Panc1 (cell line): Measurements from ENCODE around the gene SLC16A1. TPM values are rescaled to one million over a fixed set of nuclear protein-coding genes. Genes with fewer than 3 reads are reported as not detected.

ENCODE experiments used
- ATAC-seq: fragments of 200-7000 bp; cut with Tn5 transposase; 2 replicates; pipeline ENCODE4 v1.9.1; 2020; ENCODE audit warnings: mild to moderate bottlenecking, moderate library complexity
- BruUV-seq: library from RNA; stranded (reverse); fragments of 400-500 nt; replicated peaks from 2 replicates; lab custom pipeline; 2021; lab: Mats Ljungman, UMichigan
- CTCF ChIA-PET: fragments of 300-600 bp; sonication (Branson Sonifier 250); formaldehyde crosslinking; loops from one replicate; lab custom pipeline; 2022; ENCODE audit warnings: antibody characterized with exemption; lab: Charles Lee
- POLR2A ChIA-PET: fragments of 300-600 bp; sonication (Branson Sonifier 250); formaldehyde crosslinking; loops from one replicate; lab custom pipeline; 2022; ENCODE audit warnings: antibody characterized with exemption; lab: Charles Lee
- DNase-seq: peaks from one replicate; pipeline ENCODE4 v3.0.0-alpha.2; 2010; ENCODE audit warnings: low read depth, low spot score
- H3K27ac ChIP-seq: 2 replicates; pipeline ENCODE4 v1.5.1; 2011; ENCODE audit warnings: mild to moderate bottlenecking, low read length, inconsistent platforms
- H3K27me3 ChIP-seq: fragments of 200-500 bp; sonication (Bioruptor generic); 2 replicates; pipeline ENCODE4 v1.6.0; 2014; ENCODE audit warnings: low read length, inconsistent platforms; ENCODE audit not compliant: control insufficient read depth, insufficient read depth
- H3K36me3 ChIP-seq: fragments of 200-500 bp; sonication (Bioruptor generic); 2 replicates; pipeline ENCODE4 v1.5.1; 2014; ENCODE audit warnings: inconsistent platforms, mild to moderate bottlenecking, low read length, moderate library complexity; ENCODE audit not compliant: control insufficient read depth, insufficient read depth
- H3K4me1 ChIP-seq: 2 replicates; pipeline ENCODE4 v1.5.1; 2011; ENCODE audit warnings: inconsistent platforms, mild to moderate bottlenecking, low read length, moderate library complexity; ENCODE audit not compliant: control insufficient read depth, insufficient read depth
- H3K4me3 ChIP-seq, 2 experiments: 2 replicates each; pipeline ENCODE4 v1.5.1; 2011 to 2012; ENCODE audit warnings: low read depth in 2 of 2, low read length in 2 of 2, mild to moderate bottlenecking in 2 of 2, inconsistent platforms in 1 of 2, moderate library complexity in 1 of 2
- H3K9me3 ChIP-seq: fragments of 200-500 bp; sonication (Bioruptor generic); 2 replicates; pipeline ENCODE4 v1.5.1; 2014; ENCODE audit warnings: low read depth, mild to moderate bottlenecking, inconsistent platforms, low read length, moderate library complexity; ENCODE audit not compliant: control insufficient read depth, insufficient read depth
- POLR2AphosphoS5 ChIP-seq: IDR thresholded peaks from 2 replicates; pipeline ENCODE4 v1.6.1; 2012; ENCODE audit warnings: mild to moderate bottlenecking, low read depth, low read length, moderate library complexity
- REST ChIP-seq, 2 experiments: IDR thresholded peaks; 2 replicates each; pipeline ENCODE4 v1.6.1; 2011 to 2012; ENCODE audit warnings: low read depth in 2 of 2, control low read depth in 1 of 2, low read length in 1 of 2, mild to moderate bottlenecking in 1 of 2, moderate library complexity in 1 of 2; ENCODE audit not compliant: insufficient read depth in 1 of 2
- SIN3A ChIP-seq: IDR thresholded peaks from 2 replicates; pipeline ENCODE4 v1.6.1; 2012; ENCODE audit warnings: low read depth, mild to moderate bottlenecking, low read length, moderate library complexity, borderline replicate concordance; ENCODE audit not compliant: insufficient read depth
- TCF7L2 ChIP-seq: IDR thresholded peaks from 2 replicates; pipeline ENCODE4 v1.6.1; 2011; ENCODE audit warnings: mild to moderate bottlenecking, low read depth, low read length, inconsistent platforms
- in situ Hi-C: cut with HindIII; loops from 2 replicates; pipeline ENCODE4 v1.10.0; 2016; ENCODE audit warnings: low sequenced_read_pairs, low pct_unique_long_range_greater_than_20kb
- intact Hi-C: fragments of 100-400 bp; cut with micrococcal nuclease; formaldehyde crosslinking; loops from one replicate; pipeline ENCODE4 v1.10.0; 2022; ENCODE audit not compliant: unreplicated experiment
- total RNA-seq: library from RNA; stranded (reverse); gene quantifications from one replicate; pipeline ENCODE4 v1.2.1, GENCODE V29; 2021; ENCODE audit not compliant: unreplicated experiment
- TF ChIP-seq, protein P1 (sequence below): fragments of 450-650 bp; IDR thresholded peaks from 2 replicates; pipeline ENCODE4 v1.5.1; 2017; ENCODE audit warnings: mild to moderate bottlenecking

The SLC16A1 gene
- total RNA-seq, 1 experiment from 2014 or later = 51.5 TPM

GRCh38 chr1:112926858-112927257 is 29.1 kb downstream of the SLC16A1 start:
- in situ Hi-C loops (no loop called here), intact Hi-C loops (no loop called here)
- H3K36me3 ChIP-seq = peaks cover 2% of the 10 kb centered on the region; the same call in 1 of the 2 replicates
- TF ChIP-seq SIN3A (no peak), REST (IDR thresholded peaks at IDR 0.05; ENCODE audit: insufficient read depth in 1 of 2, low read depth in 2 of 2, low read length in 1 of 2) (no peak)
- DNase-seq = no peak
- BruUV-seq = no TSS peak
- ChIA-PET CTCF (no interaction called here), POLR2A (no interaction called here)
- H3K27me3 ChIP-seq = no peaks in the 10 kb centered on the region
- H3K9me3 ChIP-seq = no peaks in the 10 kb centered on the region
- no peak for ATAC-seq
- H3K27ac ChIP-seq = no peak overlapping the region
- H3K4me1 ChIP-seq = no peaks in the 10 kb centered on the region
- no peak overlapping the region for H3K4me3 ChIP-seq

- POLR2A ChIA-PET = no interaction called here
- TF ChIP-seq TCF7L2 (no peak), REST (IDR thresholded peaks at IDR 0.05; ENCODE audit: insufficient read depth in 1 of 2, low read depth in 2 of 2, low read length in 1 of 2) (no peak), POLR2AphosphoS5 (no peak), SIN3A (no peak)
- TF ChIP-seq, protein P1, sequence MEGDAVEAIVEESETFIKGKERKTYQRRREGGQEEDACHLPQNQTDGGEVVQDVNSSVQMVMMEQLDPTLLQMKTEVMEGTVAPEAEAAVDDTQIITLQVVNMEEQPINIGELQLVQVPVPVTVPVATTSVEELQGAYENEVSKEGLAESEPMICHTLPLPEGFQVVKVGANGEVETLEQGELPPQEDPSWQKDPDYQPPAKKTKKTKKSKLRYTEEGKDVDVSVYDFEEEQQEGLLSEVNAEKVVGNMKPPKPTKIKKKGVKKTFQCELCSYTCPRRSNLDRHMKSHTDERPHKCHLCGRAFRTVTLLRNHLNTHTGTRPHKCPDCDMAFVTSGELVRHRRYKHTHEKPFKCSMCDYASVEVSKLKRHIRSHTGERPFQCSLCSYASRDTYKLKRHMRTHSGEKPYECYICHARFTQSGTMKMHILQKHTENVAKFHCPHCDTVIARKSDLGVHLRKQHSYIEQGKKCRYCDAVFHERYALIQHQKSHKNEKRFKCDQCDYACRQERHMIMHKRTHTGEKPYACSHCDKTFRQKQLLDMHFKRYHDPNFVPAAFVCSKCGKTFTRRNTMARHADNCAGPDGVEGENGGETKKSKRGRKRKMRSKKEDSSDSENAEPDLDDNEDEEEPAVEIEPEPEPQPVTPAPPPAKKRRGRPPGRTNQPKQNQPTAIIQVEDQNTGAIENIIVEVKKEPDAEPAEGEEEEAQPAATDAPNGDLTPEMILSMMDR = no peak; the same call in 1 of the 2 replicates
- H3K27me3 ChIP-seq = no peaks in the 10 kb centered on the region
- ATAC-seq = no peak
- no peaks in the 10 kb centered on the region for H3K4me1 ChIP-seq
- no peak for DNase-seq
- H3K27ac ChIP-seq = no peak overlapping the region
- peaks cover 2% of the 10 kb centered on the region; the same call in 1 of the 2 replicates for H3K36me3 ChIP-seq
- no peaks in the 10 kb centered on the region for H3K9me3 ChIP-seq
- no TSS peak for BruUV-seq
- intact Hi-C loops (no loop called here), in situ Hi-C loops (no loop called here)
- CTCF ChIA-PET = interaction anchor here (0.5 kb wide), 1 partner anchor 9 kb away, joined by 3 read pairs; no protein-coding TSS in a partner anchor
- H3K4me3 ChIP-seq = no peak overlapping the region
Measured at GRCh38 chr1:112925015-112925414, 31.0 kb downstream of the SLC16A1 start.
